DMS 273 (cell line): ENCODE measurements around the gene UBE2V1.

Experiments
- DNase-seq: peaks from one replicate; lab custom pipeline; 2025; ENCODE audit not compliant: unreplicated experiment; lab: John Stamatoyannopoulos, UW

Gene UBE2V1

DNA sequence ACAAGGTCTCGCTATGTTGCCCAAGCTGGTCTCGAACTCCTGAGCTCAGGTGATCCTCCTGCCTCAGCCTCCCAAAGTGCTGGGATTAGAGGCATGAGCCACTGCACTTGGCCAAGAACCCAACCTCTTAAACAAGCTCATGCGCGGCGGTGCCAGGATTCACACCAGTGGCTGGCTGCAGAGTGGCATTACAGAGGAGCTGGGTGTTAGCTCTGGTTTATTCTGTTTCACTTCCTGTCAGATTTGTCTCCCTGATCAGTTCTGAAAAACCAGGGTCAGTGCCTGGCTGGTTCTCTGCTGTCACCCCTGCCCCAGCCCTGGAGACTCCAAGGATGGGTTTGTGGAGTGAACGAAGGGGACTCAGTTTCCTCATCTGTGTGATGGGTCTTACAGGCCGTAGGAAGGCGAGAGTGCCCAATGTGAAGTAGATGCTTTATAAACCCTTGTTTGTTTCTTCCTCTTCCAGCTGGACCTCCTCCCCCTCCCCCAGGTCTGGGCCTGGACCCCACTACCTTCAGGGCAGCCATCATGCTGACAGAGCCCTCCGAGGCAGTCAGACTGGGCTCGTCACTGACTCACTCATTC is 63.4 kb downstream of the UBE2V1 start:
- no peak for DNase-seq

DNA sequence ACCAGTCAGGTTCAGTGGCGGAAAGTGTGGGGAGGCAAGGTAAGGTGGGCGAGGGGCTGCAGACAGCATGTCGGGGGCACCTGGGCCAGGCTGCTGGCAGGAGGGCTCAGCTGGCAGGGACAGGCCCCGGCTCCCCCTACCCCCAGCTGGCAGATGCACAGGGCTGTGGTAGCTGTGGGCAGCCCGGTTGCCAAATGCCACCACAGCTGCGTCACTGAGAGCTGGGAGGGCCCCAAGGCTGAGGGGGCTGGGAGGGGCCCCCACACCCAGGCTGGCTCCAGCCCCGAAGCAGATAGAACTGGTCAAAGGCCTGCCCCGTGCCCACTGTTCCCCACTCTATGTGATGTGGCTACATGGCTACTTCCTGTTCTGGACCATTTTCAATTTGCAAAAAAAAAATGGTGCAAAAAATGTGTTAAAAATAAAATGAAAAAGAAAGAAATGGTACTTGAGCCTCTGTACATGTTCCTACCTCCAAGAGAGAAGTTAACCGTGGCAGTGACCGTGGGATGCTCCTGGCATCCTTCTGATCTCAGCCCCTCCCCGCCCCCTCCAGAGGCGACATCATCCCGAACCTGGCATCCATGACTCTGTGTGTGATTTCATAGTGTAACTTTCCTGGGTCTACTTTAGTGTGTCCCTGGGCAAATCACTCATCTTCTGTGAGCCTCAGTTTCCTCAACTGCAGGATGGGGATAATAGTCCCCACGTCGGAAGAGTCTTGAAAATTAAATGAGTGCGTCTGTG is 64.4 kb downstream of the UBE2V1 start:
- DNase-seq: peak; percentile 75

DNA sequence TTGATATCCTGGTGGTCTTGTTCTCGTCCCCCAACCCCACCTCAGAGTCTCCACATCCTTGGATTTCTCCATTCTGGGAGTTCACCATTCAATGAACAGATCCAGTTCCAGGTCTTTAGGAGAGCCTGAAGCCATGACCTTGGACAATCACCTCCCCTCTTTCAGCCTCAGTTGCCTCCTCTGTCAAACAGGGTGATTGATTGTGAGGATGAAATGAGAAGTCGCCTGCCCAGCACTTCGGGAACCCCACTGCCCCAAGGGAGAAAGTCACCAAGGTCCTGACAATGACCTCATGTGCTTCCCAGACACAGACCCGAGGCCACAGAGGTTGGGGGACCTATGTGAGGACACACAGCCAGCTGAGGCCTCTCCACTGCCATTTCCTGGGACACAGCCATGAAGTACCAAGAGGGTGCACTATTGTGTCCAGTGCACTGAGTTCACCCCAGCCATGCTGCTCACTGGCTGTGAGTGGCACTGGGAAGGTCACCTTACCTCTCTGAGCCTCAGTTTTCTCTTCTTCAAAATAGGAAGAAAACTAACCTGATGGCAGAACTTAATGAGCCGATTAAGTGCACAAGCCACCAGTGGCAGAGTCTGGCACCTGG is 68.5 kb downstream of the UBE2V1 start:
- no peak for DNase-seq

DNA sequence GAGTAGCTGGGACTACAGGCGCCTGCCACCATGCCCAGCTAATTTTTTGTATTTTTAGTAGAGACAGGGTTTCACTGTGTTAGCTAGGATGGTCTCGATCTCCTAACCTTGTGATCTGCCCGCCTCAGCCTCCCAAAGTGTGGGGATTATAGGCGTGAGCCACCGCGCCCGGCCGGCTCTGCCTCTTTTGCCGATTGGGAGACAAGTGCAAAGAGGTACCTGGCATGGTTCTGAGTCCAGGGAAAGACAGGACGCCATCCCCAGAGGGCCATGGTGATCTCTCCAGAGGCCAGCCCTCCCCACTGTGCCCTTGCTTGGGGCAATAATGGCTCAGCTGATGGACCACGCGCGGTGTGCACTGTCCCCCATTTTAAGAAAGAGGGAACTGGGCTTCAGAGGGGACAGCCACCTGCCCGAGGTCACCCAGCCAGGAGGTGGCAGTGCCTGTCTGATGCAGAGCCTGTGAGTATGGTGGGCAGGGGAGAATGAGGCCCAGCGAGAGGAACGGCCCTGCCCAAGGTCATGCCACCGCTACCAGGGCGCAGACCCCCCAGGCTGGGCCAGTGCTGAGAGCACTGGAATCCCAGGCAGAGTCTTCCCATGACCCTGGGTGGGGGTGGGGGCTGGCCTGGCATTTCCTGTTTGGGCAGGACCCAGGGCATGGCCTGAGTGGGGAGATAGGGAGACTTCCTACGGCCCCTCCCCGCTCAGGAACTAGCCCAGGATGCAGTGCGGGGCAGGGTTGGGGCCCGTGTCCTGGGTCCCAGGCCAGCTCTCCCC is 69.2 kb downstream of the UBE2V1 start:
- DNase-seq: no peak

DNA sequence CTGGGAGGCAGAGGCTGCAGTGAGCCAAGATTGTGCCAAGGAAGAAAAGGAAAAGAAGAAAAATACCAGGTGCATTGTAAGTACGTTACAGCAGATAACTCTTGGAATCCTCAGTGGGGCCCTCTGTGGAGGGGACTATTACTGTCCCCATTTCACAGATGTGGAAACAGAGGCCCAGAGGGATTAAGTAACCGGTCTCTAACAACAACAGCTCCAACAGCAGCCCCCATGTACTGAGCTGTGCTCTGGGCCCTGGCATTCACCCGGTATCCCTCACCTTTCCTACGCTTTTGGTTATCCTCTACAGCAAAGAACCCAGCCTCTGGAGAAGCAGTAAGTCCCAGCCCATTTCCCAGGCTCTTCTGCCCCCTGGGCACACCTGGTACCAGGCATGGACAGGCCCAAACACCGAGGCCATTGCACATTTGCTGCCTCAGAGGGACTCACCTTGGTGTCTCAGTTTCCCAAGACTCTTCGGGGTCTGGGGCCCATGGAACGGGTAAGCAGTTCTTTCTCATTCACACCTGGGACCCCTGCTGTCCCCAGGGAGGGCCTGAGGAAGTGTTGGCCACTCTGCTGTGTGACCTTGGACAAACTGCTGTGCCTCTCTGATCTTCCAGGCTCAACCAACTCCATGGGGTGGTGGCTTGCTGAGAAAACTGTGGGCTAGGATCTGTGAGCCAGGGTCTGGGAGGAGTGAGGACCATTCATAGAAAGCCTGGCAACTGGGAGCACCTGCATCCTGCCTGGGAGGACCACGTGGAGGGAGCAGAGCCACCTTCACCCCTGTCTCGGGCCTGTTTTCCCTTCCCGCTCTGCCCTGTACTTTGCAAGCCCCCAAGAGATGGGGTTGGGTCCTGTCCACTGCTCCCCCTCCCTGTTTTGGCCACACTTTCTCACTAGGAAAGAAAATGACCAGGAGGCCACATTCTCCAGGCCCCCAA is 70.3 kb downstream of the UBE2V1 start:
- DNase-seq: no peak

DNA sequence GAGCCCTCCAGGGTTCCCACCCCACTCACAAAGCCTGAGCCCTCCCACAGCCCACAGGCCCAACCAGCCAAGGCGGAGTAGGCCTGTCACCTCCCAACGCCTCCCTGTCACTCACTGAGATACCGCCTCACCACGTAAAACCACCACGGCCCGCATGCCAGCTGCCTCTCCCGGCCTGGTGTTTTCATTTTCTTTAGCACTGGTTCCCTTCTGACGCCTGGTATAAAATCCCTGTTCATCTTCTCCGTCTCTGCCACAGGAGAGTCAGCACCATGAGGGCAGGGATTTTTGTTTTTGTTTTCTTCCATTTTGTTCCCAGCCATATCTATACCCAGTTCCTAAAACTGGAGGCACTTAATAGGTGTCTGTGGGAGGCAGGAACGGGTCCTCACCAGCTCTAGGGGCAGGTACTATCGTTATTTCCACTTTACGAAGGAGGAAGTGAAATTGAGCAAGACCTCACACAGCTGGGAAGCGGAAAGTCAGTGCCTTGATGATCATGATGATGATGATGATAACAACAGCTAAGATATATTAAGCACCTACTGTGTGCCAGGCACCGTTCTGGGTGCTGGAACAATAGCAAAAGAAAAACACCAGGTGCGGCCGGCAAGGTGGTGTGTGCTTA is 71.6 kb downstream of the UBE2V1 start:
- peak; percentile 24 for DNase-seq

DNA sequence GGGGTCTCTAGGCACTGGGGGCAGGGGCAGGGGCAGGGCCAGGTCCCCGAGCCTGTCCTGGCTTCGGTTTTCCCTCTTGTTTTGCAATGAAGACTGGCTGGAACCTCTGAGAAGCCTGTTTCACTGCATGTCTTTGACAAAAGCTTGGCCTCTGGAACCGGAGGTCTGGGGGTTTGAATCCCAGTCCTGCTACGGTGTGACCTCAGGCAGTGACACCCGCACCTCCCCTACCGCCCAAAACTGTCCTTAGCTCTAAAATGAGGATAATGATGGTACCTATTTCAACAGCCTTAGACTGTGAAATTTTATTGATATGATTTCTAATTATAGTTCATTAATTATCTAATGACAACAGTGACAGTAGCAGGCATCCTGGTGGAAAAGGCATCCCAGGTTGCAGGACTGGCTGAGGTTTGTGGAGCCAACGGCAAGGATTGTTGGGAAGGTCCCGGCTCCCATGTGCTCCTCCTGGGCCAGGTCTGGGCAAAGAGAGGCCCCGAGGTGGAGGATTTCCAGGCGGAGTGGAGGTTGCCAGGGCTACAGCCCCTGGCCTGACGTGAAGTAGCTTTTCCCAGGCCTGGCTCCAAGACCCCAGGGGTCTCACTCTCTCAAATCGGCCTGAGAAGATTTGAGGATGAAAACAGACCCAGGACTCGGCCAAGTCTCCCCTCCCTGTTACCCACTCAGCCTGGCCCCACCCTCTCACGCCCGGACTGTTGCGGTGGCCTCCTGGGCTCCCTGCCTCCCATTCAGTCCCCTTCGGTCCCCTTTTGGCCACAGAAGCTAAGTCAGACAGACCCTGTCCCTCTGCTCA is 72.3 kb downstream of the UBE2V1 start:
- no peak for DNase-seq

DNA sequence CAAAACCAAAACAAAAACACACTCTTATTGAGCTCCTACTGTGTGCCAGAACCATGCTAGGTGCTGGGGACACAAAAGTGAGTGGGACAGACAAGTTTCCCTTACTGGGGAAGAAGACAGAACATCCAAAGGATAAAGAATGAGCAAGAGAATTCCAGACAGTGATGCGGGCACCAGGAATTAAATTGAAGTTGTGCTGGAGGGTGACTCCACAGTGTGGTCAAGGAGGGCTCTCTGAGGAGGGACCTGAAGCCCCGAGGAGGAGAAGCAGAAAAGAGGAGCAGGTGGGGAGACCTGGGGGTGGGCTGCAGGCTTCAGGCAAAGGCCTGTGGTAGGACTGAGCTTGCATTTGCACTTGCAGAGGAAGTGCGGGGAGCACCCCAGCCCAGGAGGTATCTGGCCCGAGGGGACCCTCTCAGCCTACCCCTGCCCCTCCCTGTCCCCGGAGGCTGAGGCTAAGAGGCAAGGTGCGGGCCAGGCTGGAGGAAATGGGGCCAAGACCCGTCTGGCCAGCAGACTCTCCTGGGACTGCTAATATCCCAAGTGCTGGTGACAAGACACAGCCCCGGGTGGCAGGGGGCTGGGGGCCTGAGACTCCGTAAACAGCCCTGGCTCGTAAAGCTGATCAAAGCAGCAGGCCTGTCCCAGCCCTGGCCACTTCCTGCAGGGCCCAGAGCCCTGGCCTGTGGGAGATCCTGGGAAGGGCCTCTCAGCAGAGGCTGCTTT is 73.1 kb downstream of the UBE2V1 start:
- DNase-seq: no peak

DNA sequence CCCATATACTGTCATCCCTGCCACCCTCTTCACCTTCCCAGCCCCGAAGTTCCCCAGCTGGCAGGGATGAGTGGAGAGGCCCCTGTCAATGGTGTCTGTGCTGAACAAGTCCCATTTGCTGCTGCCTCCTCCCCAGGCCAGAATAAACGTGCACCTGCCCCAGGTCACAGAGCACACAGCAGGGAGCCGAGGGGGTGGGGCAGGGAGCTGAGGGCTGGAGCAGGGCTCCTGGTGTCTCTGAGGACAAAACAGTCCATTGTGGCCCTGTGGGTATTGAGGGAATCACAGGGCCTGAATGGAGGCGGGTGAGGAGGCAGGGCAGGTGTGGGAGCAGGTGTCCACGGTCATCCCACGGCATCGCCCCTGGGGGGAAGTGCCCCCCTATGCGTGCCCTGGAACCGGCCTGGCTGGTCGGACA is 74.4 kb downstream of the UBE2V1 start:
- DNase-seq: no peak

DNA sequence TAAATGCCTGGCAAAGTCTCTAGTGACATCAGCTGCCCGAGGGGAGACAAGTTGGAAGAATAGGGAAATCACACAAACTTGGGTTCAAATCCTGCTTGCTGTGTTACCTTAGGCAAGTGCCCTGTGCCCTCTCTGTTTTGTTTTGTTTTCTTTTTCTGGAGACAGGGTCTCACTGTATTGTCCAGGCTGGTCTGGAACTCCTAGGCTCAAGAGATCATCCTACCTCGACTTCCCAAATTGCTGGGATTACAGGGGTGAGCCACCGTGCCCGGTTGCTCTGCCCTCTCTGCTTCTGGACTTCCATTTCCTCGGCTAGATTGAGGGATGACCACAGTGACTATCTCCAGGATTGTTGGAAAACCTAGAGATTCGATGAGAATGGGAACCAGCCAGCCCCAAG is 74.8 kb downstream of the UBE2V1 start:
- no peak for DNase-seq

DNA sequence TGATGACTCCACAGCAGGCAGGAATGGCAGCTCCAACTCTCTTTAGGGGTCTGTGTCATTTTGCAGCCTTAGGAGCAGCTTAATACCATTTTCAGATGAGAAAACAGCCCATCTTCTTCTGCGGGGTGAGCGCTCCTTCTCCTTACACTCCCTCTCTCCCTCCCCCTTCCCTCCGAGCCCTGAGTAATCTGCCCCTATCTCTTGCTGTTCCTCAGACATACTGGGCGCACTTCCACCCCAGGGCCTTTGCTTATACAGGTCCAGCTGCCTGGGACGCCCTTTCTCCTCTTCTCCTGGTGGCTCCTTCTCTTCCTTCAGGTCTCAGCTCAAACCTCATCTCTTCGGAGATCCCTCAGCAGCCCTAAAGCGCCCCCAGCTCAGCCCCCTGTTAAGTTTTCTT is 75.4 kb downstream of the UBE2V1 start:
- DNase-seq: no peak

DNA sequence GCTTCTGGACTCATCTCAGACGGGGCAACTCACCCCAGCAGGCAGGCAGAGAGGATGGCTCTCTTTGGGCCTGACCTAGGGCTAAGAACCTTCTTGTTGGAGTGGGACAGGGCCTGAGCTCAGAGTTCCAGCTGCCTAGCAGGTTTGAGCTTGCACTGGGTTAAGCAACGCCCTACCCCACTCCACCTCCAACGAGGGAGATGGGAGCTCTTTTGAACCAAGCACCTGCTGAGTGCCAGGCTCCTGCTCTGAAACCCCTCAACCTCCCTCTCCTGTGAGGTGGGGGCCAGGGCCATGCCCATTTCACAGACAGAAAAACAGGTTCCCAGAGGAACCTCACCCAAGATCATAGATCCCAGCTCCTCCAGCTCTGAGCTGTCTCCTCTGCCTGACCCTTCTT is 75.8 kb downstream of the UBE2V1 start:
- no peak for DNase-seq

DNA sequence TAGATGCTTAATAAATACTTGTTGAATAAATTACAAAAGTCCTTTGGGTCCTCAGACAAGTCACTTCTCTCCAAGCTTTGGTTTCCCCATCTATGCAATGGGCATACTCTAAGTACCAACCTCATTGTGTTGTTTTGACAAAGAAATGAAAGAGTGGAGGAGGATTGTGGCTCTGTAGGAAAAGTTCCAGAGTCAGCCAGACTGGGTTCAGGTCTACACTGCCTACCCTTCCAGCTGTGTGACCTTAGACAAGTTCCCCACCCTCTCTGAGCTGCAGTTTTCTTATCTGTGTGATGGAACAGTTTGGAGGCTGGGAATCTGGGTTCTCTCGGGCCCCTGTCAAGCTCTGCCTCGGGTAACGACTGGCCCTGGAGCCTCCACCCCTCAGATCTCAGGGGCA is 76.2 kb downstream of the UBE2V1 start:
- DNase-seq: no peak

DNA sequence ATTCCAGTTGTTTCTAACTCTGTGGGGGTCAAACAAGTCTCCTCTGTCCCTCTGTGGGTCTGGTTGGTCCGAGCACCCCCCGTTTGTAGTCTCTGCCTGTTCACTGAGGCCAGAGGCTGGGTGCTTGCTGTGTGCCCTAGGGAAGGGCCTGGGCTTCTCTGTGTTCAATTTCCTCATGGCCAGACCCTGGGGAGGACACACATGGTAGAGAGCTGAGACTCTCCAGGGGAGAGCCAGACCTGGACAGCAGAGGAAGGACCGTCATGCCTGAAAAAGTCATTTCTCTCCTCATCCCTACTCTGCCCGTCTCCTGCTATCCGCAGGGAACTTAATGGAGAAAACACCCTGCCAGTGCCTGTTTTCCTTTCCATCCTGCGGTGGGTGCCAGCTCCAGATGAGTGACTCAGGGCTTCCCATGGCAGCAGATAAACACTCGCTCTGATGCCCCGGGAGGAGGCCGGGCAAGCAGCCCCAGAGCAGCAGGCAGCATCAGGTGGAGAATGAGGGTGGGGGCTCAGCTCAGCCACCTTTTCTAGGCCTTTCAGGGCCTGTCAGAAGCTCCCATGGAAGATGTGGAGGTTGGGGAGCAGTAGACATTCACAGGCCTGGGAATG is 78.3 kb downstream of the UBE2V1 start:
- peak; percentile 28 for DNase-seq

DNA sequence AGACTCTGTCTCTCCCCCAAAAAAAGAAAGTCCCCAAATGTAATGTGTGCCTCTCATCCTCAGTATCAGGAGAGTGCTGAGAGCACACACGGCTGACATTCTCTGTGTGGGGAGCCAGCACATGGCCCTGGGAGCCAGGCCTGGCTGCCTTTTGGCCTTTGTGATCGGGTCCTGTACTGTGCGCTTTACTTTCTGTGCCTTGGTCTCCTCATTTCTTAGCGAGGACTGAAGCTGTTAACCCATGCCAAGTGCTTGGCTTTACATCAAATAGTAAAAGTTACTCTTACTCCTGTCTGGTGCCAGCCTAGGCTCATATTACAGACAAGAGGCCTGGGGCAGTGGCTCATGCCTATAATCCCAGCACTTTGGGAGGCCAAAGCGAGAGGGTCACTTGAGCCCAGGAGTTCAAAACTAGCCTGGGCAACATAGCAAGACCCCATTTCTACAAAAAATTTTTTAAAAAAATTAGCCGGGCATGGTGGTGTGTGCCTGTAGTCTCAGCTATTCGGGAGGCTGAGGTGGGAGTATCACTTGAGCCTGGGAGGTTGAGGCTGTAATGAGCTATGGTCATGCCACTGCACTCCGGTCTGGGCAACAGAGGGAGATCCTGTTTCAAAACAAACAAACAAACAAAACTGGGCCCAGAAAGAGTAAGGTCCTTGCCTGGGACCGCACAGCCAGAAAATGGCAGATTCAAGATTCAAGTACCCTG is 79.8 kb downstream of the UBE2V1 start:
- DNase-seq: no peak
